GM12891 (cell line): ENCODE results near the gene PCCA.

ENCODE experiments used
- PAX5 ChIP-seq: IDR thresholded peaks from 2 replicates; pipeline ENCODE4 v1.6.1; 2011; ENCODE audit warnings: low read length, moderate library complexity, mild to moderate bottlenecking; ENCODE audit not compliant: insufficient read depth, severe bottlenecking
- POLR2A ChIP-seq: IDR thresholded peaks from 2 replicates; pipeline ENCODE4 v1.6.1; 2011; ENCODE audit warnings: low read depth, low read length, control low read depth
- POLR2AphosphoS5 ChIP-seq: IDR thresholded peaks from 2 replicates; pipeline ENCODE4 v1.6.1; 2011; ENCODE audit warnings: low read depth, low read length, control low read depth
- SPI1 ChIP-seq: IDR thresholded peaks from 2 replicates; pipeline ENCODE4 v1.6.1; 2011; ENCODE audit warnings: low read depth, low read length, control low read depth
- TAF1 ChIP-seq: IDR thresholded peaks from 2 replicates; pipeline ENCODE4 v1.6.1; 2011; ENCODE audit warnings: low read depth, low read length, control low read depth

GRCh38 chr13:100213576-100213975 is 124.7 kb downstream of the PCCA start:
- TF ChIP-seq POLR2AphosphoS5 (no peak), POLR2A (no peak), TAF1 (no peak), SPI1 (no peak), PAX5 (no peak)
